Pericardium fibroblast (primary cell): Measurements from ENCODE around the gene SNCA. TPM values are rescaled to one million over a fixed set of nuclear protein-coding genes. Genes with fewer than 3 reads are reported as not detected.

Source experiments
- total RNA-seq: library from RNA; depleted of rRNA; stranded (reverse); fragments of >200 nt; gene quantifications from 2 replicates; pipeline ENCODE4 v1.2.3, GENCODE V29; 2015

The SNCA gene
- total RNA-seq = 0.43 and 3.4 TPM in 2 replicates

GRCh38 chr4:89836897-89837384 is at the start of gene SNCA:
Gene SNCA, minus strand, starts transcription at chr4:89837161. Its CDS starts 1,494 bp downstream, at chr4:89835667.

Other genes starting within 250 kb of the SNCA start
- 0.58 TPM in 1 of 2 replicates, not detected in the other for gene MMRN1, start 57.7 kb upstream of the SNCA start, total RNA-seq